SKM-1 treated with dmso at 0.1 percent for 144 hours (cell line): Measurements from ENCODE around the gene HUS1.
"Not testable (repeated sequence)": the region's sequence is repeated elsewhere in the genome, so short reads cannot be mapped to it uniquely, and the experiment has no call there.

Source experiments
- DNase-seq: peaks from one replicate; lab custom pipeline; 2025; ENCODE audit not compliant: unreplicated experiment; lab: John Stamatoyannopoulos, UW

Gene HUS1

DNA sequence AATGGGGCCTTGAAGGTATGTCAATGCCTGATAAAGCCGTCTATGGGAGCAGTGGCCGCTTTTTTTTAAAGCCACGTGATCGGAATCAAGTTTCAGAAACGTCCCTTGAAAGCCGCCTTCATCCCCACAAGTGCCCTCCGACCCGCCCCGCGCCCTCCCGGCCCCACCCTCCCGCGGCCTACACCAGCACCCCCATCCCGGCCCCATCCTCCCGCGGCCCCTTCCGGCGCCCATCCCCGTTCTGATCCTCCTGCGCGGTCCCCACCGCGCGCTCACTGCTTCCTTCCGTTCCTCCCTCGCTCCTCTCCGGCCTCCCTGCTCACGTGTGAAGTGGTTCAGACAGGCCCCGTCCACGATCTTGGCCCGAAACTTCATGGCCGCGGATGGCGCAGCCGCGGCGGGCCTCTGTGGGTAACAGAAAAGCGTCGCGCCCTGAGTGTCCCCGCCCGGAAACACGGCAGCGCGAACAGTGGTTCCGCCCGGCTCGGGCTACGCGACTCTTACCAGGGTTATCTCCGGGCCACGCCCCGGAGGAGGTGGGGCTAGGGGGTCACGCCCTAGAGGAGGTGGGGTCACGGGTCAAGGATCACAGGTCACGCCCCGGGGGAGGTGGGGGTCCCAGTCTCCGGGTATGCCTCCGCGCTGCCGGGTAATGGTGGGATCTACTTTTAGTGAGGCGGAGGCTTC is at the start of gene HUS1:
TSS of gene HUS1 (minus strand) at position 471 of the 687 bp plus-strand sequence. CDS start at position 375, 96 bp downstream.
- DNase-seq: peak; percentile 65

DNA sequence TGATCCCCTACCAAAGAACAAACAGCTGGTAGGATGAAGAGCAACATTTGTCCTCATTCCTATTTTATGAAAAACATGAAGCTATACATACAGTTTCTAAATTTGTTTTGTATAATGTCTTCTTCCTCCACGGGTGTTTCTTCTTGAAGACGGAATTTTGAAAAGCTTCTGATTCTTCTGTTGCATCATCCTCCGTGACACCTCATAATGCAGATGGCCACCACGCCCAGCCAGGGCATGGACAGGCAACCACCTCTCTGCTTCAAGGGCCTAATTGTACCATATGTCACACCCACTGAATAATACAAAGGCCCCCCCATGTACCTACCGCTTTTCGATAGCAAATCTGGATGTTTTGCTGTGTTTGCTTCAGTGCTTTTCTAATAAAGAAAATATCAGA is 49.5 kb upstream of the HUS1 start, which contains the start of gene SUN3:
TSS of gene SUN3 (minus strand) at position 170 of the 400 bp plus-strand sequence. CDS start at position 1, 169 bp downstream.
- DNase-seq: no peak

DNA sequence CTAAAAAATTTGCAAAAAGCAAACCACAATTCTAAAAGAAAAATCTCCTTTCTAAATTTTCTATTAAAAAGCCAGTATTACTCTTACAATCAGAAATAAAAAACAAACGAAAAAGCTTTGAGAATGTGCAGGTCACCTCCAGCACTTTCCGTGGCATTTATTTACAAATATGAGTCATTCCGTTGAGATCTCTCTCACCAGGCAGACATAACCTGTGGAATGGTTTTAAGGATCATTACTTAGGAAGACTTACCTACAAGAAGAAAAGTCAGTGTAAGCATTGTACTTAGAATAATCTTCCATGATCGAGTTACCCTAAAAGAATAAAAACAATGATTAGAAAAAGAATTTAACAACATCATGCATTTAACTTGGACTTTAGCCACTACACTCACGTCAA is 46.2 kb upstream of the HUS1 start:
- no peak for DNase-seq

DNA sequence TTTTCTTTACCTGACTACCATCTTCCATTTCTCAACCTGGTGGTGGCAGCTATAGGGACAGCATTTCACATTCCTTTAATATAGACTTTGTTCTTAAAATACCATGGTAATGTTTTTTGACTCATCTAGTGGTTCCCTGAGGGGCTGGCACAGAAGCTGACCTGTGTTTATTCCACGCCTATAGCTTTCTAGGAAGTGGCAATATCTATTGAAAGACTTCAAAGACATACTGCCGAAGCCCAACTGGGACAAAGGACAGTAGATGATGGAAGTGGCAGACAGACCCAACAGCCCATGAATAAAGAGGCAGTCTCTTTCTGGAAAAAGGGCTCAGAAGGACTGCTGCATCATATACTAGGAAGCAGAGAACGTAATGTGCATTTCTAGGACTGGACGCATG is 38.3 kb upstream of the HUS1 start:
- DNase-seq: no peak

DNA sequence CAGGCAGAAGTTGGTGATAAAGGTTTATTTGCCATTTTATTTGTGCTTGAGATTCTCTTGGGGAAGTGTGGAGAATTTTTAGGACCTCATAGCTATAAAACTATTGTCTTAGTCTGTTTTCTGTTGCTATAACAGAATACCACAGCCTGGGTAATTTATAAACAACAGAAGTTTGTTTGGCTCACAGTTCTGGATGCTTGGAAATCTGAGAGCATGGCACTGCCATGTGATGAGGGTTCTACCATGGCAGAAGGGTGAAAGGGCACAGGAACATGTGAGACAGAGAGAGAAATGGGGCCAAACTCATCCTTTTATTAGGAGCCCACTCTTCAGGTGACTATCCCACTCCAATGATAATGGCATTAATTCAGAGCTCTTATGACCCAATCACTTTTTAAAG is 37.2 kb upstream of the HUS1 start:
- DNase-seq: no peak

DNA sequence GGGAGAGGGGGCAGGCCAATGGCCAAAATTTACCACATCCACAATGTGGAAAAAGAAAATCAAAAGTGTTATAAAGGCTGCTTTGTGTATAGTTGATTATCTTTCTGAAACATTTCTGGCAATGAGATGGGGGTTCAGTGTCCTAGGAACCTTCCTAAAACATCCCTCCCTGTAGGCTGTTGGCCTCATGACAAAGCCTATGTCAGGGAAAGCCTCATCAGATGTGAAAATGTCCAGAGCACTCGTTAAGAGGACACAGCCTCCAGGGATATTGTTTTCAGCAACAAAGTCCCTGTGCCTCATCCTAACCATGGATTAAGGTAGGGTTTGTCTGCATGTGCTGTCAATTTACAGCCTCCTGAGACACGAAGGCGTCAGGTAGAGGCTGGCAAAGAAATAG is 32.5 kb upstream of the HUS1 start:
- DNase-seq: no peak

DNA sequence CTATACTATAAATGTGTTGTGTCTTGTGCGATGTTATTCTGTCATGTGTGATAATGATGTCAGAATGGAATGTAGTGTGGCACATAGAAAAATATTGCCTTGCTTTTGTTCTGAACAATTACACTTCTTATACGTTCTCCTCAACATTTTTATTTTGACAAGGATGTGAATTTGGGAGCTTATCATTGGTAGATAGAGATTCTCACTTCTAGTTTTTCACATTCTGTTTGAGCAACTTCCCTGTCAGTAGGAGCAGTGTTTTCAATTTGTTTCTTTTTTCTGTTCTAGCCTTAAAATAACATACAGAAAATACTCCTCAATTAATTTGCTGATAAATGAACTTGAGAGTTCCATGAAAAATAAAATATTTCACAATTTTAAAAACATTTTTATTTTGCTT is 31.9 kb upstream of the HUS1 start:
- no peak for DNase-seq

DNA sequence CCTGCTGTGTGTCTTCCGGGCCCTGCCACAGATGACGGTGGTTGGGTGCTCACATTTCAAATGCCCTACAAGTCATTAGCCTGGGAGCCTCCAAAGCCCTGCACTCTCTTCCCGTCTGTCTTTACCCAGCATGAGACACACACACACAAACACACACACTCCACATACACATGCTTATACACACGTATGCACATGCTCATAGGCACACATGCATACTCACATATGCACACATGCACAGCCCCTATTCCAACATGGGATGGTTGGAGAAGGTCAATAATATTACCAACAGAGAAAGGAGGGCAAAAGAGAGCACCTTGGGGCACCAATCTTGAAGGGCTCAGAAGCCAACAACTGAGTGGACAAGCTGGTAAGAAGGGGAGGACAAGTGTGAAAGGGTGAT is 30.5 kb upstream of the HUS1 start:
- DNase-seq: no peak

DNA sequence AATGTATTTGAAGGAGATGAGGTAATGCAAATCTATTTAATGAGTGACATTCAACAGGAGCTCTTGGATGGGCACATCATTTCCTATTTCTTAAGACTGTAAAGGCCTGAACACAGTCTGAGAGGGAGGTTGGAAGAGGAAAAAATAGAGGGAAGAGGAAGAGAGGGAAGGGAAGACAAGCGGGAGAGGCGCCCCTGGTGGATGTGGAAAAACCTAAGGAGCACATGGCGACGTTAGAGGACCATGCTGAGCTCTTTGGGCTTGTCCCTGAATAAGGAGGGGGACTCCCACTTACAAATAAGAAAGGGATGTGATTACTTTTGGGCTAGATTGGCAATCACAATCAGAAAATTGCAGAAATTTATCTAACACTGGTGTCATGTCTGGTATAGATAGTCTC is 29.8 kb upstream of the HUS1 start:
- DNase-seq: no peak

DNA sequence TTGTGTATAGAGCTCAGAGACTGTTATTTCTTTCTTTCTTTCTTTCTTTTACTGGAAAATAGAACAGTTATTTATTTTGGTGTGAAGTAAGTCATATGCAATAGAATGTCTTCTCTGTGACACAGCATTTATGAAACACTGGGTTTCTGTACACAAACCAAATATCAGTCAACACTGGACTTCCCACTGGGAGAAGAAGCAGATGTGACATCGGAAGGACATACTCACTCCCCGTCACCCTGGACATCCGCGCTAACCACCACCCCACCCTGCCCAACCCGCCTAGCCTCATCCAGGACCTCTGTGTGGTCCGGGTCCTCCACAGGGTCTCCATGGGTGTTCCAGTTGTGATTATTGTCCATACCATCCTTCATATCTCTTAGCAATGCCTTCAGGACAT is 27.5 kb upstream of the HUS1 start:
- no peak for DNase-seq

DNA sequence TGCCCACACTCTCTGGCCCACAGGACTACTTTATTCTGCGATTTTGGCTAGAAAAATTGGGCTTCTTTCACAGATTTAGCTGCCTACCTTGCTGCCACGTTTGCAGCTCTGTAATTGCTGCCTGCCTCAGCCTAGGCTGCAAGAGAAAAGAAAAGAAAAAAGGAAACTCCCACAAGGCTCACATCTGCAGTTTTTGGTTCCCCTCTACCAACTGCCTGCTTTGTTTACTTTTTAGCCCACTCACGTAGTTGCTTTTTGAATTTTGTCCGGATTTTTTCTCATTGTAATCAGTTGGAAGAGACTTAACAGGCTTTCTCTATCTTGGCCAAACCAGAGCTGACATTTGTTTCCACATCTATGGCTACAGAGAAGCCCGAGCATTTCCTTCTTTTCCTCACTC is 25.2 kb upstream of the HUS1 start:
- no peak for DNase-seq

DNA sequence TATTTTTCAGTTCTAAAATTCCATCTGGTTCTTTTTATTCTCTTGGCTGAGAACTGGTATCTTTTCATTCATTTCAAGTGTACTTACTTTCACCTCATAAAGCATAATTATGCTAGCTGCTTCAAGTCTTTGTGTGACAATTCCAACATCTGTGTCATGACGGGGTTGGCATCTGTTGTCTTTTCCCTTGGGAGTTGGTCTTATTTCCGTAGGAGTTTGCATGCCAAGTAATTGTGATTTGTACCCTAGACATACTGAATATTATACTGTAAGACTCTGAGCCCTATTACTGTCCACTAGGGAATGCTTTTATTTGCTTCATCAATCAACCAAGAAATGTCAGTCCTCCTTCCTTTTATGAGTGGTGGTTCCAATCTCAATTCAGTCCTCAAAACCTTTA is 24.6 kb upstream of the HUS1 start:
- no peak for DNase-seq

DNA sequence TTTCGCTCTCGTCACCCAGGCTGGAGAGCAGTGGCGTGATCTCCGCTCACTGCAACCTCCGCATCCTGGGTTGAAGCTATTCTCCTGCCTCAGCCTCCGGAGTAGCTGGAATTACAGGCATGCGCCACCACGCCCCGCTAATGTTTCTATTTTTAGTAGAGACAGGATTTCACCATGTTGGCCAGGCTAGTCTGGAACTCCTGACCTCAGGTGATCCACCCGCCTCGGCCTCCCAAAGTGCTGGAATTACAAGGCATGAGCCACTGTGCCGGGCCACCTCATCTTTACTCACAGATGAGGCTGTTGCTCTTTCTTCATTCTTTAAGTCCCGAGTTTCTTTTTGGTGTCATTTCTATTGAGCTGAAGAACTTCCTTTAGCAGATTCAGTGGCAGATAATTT is 20.7 kb upstream of the HUS1 start:
- DNase-seq: not testable (repeated sequence)

DNA sequence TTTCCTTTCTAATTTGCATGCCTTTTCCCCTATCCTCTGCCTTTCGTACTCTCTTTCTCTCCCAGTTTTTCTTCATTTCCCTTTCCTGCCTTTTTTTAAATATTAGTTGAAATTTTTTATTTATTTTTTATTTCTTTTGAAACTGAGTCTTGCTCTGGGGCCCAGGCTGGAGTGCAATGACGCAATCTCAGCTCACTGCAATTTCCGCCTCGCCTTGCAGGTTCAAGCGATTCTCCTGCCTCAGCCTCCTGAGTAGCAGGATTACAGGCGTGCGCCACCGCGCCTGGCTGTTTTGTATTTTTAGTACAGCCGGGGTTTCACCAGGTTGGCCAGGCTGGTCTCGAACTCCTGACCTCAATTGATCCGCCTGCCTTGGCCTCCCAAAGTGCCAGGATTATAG is 20.0 kb upstream of the HUS1 start:
- no peak for DNase-seq

DNA sequence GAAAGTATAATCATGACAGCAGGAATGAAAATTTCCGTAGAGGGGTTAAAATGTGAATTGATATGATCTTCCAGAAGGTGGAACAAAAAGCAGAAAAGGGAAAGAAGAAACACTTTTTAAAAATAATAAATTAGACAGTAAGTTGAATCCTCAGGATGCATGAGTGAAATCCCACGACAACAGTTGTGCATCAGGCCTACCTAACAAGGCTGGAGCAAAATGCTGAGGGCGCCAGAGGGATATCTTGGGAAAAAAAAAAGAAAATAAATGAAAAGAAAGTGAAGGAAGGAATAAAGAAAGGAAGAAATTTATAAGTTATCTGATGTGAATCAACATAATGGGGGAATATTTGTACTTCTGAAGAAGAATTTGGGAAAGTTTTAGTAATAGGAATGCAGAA is 13.0 kb upstream of the HUS1 start:
- no peak for DNase-seq

DNA sequence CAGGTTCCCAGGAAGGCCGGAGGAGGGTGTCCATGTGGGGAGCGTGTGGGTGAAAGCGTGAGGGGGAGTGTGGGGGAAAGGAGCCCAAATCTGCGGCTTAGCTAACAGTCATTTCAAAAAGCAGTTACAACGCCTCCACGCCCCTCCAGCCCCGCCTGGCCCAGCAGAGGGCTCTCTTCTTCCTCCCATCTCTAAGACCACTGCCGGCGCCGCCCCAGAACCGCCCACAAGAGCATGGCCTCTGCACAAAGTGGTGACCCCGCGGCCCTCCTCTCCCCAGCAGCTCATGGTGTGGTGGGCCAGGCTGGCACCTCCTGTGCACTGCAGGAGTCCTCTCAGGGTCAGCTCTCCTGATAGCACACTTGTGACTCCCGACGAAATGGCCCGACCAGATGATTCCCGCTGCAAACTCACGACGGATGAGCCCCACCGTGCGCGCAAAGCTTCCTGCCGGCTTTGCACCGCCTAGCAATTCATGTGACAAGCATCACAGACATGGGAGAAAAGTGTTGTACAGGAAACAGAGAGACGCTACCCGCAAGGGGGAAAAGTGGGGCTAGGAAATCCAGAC is 12.4 kb upstream of the HUS1 start:
- no peak for DNase-seq

DNA sequence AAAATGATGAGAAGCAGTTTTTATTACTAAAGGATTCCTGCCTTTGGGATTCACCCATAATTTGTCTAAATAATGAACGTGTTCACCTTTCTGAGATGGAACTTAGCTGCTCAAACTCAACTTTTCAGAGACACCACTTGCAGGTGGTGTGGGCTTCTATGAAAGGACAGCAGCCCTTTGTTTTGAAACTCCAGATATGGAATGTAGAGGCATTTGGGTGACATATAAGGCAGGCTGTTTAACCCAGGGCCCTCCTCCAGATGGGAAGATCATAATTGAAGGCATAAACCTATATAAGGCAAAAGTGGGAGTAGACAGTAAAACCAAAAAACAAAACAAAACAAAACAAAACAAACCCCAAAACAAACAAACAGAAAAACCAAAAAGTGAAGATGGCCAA is 11.9 kb upstream of the HUS1 start:
- DNase-seq: no peak

DNA sequence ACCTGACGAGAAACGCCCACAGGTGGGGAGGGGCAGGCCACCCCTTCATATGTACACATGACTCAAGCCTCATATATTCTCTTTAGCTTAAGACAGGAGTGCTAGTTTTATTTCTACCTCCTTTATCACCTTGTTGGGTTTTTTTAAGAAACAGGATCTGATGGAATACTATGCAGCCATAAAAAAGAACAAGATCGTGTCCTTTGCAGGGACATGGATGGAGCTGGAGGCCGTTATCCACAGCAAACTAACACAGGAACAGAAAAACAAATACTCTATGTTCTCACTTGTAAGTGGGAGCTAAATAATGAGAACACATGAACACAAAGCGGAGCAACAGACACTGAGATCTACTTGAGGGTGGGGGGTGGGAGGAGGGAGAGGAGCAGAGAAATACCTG is 11.2 kb upstream of the HUS1 start:
- DNase-seq: no peak

DNA sequence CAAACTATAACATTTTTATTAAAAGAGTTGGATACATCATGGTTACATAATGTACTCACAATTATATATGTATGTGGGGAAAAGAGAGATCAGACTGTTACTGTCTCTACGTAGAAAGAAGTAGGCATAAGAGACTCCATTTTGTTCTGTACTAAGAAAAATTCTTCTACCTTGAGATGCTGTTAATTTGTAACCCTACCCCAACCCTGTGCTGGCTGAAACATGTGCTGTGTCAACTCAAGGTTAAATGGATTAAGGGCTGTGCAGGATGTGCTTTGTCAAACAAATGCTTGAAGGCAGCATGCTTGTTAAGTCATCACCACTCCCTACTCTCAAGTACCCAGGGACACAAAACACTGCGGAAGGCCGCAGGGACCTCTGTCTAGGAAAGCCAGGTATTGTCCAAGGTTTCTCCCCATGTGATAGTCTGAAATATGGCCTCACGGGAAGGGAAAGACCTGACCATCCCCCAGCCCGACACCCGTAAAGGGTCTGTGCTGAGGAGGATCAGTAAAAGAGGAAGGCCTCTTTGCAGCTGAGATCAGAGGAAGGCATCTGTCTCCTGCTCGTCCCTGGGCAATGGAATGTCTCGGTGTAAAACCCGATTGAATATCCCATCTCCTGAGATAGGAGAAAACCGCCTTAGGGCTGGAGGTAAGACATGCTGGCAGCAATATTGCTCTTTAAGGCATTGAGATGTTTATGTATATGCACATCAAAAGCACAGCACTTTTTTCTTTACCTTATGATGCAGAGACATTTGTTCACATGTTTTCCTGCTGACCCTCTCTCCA is 10.4 kb upstream of the HUS1 start:
- not testable (repeated sequence) for DNase-seq

DNA sequence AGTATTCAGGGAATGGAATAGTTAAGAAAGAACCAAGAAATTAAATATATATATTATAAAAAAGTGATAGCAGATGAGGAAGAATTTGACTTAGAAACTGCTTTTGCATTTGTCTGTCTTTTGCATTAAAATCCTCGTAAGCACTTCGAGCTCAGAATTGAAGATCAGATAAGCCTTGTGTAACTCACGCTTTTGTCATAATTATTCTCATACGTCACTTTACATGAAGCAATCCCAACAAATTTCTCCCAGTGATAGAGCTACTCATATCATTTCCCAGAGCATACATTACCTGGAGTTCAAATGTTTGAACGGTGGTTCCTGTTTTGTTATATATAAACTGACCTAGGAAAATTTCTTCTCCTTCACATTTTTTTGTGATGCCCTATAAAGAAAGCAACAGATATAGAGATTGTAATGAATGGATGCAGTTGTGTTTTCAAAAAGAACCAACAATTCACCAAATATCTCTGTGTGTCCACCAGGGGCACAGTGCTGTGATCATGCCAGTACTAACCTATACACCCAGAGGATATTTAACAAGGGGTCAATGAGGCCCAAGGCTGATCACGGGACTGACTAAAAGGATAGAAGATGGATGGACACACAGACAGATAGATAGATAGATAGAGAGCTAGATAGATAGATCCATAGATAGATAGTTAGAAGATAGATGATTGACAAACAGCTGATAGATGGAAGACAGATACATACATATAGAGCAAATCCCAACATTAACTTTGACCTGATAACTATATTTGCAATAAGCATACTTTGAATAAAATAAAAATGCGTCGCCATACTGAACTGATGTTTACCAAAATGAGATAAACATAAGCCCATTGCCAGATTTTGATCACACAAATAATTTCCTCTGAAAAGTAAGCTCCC is 9.3 kb upstream of the HUS1 start:
- no peak for DNase-seq

DNA sequence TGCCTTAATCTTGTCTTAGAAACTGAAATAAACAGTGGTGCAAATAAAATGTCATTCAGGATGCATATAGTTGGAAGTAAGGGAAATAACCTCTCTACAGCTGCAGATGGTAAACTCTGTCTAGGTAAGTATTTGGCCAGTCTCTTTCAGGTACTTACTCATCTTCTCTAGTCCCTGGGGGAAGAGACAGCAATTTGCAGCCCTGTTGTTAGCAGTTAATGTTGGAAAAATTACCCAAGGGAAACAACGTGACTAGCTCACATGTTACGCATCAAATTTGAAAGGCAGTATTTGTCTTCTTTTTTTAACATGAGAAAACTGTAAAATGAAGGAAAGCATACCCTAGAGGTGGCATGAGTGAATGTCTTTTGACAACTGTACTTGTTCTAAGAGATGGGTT is 3.2 kb upstream of the HUS1 start:
- no peak for DNase-seq
